Measurements from ENCODE around the gene CAST. TPM values are rescaled to one million over a fixed set of nuclear protein-coding genes. Genes with fewer than 3 reads are reported as not detected.

CAST gene
- total and polyA plus RNA-seq, 9 donors = 61.2 to 276 (median 173) TPM

DNA sequence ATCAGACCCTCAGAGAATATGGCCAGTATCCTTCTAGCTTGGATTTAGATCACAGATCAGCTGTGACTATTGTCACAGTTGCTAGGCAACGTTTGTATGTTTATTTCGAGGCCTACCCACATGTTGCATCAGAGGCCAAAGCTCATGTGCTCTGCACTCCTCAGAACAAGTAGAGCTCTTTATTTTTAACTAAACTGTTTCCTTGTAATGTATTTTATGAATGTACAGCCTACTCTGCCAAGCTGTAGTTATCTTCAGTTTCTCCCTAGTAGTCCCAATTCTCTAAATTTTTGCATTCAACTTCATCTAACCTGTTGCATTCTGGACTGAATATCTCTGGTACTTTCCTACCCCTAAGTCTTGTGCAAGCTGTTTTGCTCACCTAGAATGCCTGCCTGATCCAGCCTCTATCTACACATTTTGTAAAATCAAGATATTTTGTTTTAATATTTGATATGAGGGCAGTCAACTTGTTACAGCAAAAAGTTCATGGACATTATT lies 52.8 kb downstream of the CAST start:
- H3K9me3 ChIP-seq = no peaks in the 10 kb centered on the region
- peak in 2 of 5 donors; percentile 31 to 67 for DNase-seq
- intact Hi-C loops (cut with DNase I) = no loop called here
- no peaks in the 10 kb centered on the region for H3K36me3 ChIP-seq
- H3K4me3 ChIP-seq = no peak overlapping the region
- H3K27me3 ChIP-seq = no peaks in the 10 kb centered on the region
- TF ChIP-seq POLR2A (IDR thresholded peaks at IDR 0.05) (no peak), EP300 (IDR thresholded peaks at IDR 0.05) (no peak)
- TF ChIP-seq, protein P1, sequence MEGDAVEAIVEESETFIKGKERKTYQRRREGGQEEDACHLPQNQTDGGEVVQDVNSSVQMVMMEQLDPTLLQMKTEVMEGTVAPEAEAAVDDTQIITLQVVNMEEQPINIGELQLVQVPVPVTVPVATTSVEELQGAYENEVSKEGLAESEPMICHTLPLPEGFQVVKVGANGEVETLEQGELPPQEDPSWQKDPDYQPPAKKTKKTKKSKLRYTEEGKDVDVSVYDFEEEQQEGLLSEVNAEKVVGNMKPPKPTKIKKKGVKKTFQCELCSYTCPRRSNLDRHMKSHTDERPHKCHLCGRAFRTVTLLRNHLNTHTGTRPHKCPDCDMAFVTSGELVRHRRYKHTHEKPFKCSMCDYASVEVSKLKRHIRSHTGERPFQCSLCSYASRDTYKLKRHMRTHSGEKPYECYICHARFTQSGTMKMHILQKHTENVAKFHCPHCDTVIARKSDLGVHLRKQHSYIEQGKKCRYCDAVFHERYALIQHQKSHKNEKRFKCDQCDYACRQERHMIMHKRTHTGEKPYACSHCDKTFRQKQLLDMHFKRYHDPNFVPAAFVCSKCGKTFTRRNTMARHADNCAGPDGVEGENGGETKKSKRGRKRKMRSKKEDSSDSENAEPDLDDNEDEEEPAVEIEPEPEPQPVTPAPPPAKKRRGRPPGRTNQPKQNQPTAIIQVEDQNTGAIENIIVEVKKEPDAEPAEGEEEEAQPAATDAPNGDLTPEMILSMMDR (IDR thresholded peaks at IDR 0.05) = no peak
- H3K4me1 ChIP-seq (ENCODE audit: insufficient read depth) = peaks cover 11% of the 10 kb centered on the region
- no peak overlapping the region for H3K27ac ChIP-seq
- 10 to 26% (median 15%) methylated on average over 2 of the region's 2 CpGs for WGBS, 3 donors

DNA sequence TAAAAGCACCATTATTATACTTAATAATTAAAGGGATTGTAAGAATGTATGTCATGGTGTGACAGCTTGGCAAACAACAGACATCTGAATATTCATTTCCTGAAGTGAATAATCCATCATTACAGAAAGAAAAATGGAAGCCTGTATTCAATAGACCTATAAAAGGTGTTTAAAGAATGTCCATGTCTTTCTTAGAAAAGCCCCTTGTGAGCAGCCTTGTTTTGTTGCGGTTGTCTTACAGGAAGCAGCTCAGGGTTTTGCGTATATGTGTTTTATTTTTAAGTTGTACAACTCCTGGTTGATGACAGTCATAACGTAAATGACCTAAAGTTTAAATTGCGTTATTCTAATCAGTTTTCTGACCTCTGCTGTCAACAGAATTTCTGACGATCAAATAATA lies 53.8 kb downstream of the CAST start:
- intact Hi-C loops (cut with DNase I) = no loop called here

DNA sequence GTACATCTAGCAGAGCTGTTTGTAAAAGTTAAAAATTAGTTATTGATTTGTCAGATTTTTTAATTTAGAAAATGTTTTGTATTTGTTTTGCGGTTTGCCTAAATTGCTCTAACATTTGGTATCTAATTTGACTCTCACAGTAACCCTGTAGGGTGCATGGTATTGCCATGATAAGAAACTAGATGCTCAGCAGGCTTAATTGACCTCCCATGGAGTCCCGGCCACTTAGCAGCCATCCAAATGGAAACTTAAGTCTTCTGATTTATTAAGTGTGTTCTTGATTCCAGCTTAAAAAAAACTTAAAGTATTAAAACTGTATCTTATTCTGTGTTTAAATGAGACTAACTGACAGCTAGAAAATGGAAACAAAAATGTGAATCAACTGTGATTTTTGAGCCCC lies 54.5 kb downstream of the CAST start:
- no peak for DNase-seq
- 47 to 49% (median 49%) methylated on average over 2 of the region's 2 CpGs for WGBS, 3 donors
- Histone ChIP-seq H3K27ac (no peak overlapping the region), H3K4me3 (no peak overlapping the region), H3K4me1 (ENCODE audit: insufficient read depth) (peaks cover 13% of the 10 kb centered on the region), H3K27me3 (no peaks in the 10 kb centered on the region), H3K9me3 (no peaks in the 10 kb centered on the region), H3K36me3 (no peaks in the 10 kb centered on the region)
- TF ChIP-seq EP300 (IDR thresholded peaks at IDR 0.05) = no peak
- TF ChIP-seq POLR2A (IDR thresholded peaks at IDR 0.05) = no peak
- TF ChIP-seq, protein P1 (IDR thresholded peaks at IDR 0.05) = no peak
- intact Hi-C loops (cut with DNase I) = no loop called here

More for the DNA sequence above, 53.8 kb downstream of the CAST start:
- H3K9me3 ChIP-seq = no peaks in the 10 kb centered on the region
- peaks cover 11% of the 10 kb centered on the region for H3K4me1 ChIP-seq (ENCODE audit: insufficient read depth)
- TF ChIP-seq EP300 (IDR thresholded peaks at IDR 0.05) (no peak), POLR2A (IDR thresholded peaks at IDR 0.05) (no peak)
- TF ChIP-seq, protein P1 (IDR thresholded peaks at IDR 0.05) = no peak
- no peaks in the 10 kb centered on the region for H3K27me3 ChIP-seq
- WGBS, 3 donors = 76 to 95% (median 95%) methylated on average over 5 of the region's 5 CpGs
- H3K36me3 ChIP-seq = no peaks in the 10 kb centered on the region
- H3K4me3 ChIP-seq = no peak overlapping the region
- DNase-seq = no peak
- H3K27ac ChIP-seq = no peak overlapping the region

DNA sequence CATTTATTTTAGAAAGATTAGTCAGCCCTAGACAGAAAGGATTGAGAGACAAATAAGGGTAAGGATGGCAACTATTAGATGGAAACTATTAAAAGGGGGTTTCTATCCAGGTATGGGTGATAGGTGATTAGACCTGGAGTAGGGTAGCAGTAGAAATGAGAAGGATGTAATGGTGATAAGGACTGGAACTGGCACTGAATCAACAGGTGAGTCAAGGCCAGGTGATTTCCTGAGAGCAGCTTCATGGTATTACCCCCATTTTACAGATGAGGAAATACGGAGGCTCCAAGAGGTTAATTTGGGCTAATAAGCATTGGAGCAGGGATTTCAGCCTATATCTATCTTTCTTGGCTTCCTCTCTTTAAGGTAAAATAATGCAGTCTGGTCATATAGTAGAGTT lies 55.7 kb downstream of the CAST start:
- Histone ChIP-seq H3K9me3 (no peaks in the 10 kb centered on the region), H3K27me3 (no peaks in the 10 kb centered on the region), H3K4me3 (no peak overlapping the region), H3K4me1 (ENCODE audit: insufficient read depth) (peaks cover 10% of the 10 kb centered on the region), H3K36me3 (no peaks in the 10 kb centered on the region), H3K27ac (no peak overlapping the region)
- 92 to 96% (median 94%) methylated on average over 1 of the region's 1 CpG for WGBS, 3 donors
- no peak for DNase-seq
- intact Hi-C loops (cut with DNase I) = no loop called here
- TF ChIP-seq EP300 (IDR thresholded peaks at IDR 0.05) (no peak), POLR2A (IDR thresholded peaks at IDR 0.05) (no peak)
- TF ChIP-seq, protein P1 (IDR thresholded peaks at IDR 0.05) = no peak
